Kidney tubule cell (primary cell): ENCODE results near the gene ROPN1B.
"Not testable (repeated sequence)": the region's sequence is repeated elsewhere in the genome, so short reads cannot be mapped to it uniquely, and the experiment has no call there.

ENCODE experiments used
- DNase-seq: peaks from one replicate; pipeline ENCODE4 v3.0.0-alpha.2; 2018; ENCODE audit warnings: low spot score

ROPN1B gene

DNA sequence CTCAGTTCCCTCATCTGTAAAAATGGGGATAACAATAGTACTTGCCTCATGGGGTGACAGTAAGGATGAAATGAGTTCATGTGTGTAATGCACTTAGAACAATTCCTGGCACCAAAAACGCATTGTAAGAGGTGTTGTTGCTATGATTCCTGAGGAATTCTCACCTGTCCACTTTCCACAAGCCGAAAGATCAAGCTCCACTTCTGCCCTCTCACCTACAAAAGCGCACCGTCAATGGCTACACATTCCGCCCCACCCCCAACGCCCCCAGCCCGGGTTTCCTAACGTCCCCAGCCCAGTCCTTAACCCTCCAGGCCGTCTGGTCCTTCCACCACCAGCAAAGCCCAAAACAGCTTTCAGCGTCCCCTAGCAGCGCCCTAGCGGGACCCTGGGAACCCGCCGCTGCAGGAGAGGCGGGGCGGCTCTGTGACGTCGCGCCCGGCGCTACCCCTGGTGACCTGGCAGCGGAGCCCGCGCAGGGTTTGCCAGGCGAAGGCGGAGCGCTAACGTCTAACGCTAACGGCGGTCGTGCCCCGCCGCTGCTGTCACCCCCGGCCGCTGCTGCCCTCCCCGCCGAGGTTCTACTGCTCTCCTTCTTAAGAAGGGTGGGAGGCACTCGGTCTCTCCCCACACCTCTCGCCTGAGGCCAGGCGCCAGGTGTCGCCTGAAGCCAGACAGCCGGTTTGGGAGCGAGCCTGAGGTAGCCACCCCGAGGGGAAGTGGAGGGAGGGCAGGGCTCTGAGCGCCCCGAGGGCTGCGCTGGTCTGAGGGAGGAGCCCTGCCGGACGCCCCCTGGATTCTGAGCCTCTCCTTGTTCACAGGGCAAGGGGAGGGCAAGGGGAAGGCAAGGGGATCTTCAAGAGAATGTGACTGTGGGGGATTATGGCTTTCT lies at the start of gene ROPN1B:
TSS of gene ROPN1B (plus strand) at position 478 of the 892 bp plus-strand sequence. CDS start 2,877 bp downstream, outside the sequence.
- not testable (repeated sequence) for DNase-seq

DNA sequence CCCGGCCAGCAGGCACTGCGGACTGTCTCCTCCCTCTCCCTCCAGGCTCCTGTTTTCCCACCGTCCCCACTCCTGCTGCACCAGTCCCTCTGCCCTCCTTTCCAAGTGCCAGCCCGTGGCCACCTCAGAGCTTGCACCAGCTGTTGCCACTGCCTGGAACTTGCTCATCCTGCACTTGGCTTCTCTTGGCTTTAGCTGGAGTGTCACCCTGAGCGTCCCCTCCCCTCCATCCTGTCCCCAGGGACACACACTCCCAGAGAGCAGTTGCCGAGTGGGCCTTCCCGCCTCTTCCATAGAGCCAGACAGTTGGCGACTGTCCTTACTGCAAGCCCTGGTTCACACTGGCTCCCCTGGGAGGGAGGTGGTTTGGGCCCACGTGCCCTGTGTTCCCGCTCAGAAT lies 48.8 kb upstream of the ROPN1B start:
- DNase-seq = not testable (repeated sequence)

- DNase-seq = not testable (repeated sequence)
These were observed 48.2 kb upstream of the ROPN1B start for GRCh38 chr3:125920751-125921279.

DNA sequence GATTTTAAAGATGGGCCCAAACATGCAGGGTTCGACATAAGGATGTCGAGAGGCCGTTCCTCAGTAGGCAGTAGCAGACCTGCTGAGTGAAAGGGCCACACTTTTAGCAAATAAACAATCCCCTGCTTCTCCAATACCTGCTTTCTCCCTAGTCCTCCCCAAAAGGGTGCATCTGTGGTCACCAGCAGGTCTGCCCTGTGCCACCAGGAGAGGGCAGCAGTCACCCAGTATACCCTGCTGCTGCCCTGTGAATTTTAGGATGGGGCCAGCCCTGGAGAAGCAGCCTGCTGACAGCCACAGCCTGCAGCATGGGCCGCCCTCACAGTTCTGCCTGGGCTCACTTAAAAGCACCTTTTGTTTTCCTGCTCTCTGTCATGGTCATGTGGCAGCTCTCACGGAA lies 47.3 kb upstream of the ROPN1B start:
- DNase-seq = peak; percentile 43

GRCh38 chr3:125923324-125924115 lies 45.5 kb upstream of the ROPN1B start:
- peak; percentile 89 for DNase-seq

DNA sequence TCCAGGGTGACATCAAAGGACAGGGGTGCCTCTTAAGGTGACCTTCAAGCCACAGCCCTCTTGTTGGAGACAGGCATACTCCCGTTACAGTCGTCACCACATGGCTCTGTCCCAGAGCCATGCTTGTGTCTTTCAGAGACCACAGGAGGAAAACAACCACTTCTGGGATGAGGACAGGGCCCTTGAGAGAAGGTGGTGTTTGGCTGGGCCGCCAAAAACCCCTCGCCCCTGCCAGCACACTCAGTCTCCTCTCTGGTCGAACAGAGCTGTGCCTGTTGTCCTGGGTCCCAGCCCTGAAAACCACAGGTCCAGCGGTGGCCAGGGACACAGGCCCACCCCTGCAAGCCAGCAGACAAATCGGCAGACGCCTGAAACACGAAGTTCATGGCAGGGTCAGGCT lies 44.7 kb upstream of the ROPN1B start:
- not testable (repeated sequence) for DNase-seq

GRCh38 chr3:125925727-125926126 lies 43.3 kb upstream of the ROPN1B start:
- not testable (repeated sequence) for DNase-seq

- DNase-seq = peak; percentile 9
These were observed 40.0 kb upstream of the ROPN1B start for GRCh38 chr3:125928771-125929545.

GRCh38 chr3:125929765-125930164 lies 39.2 kb upstream of the ROPN1B start:
- DNase-seq = not testable (repeated sequence)

GRCh38 chr3:125931355-125931880 lies 37.6 kb upstream of the ROPN1B start:
- not testable (repeated sequence) for DNase-seq

GRCh38 chr3:125933397-125934173 lies 35.4 kb upstream of the ROPN1B start:
- not testable (repeated sequence) for DNase-seq

DNA sequence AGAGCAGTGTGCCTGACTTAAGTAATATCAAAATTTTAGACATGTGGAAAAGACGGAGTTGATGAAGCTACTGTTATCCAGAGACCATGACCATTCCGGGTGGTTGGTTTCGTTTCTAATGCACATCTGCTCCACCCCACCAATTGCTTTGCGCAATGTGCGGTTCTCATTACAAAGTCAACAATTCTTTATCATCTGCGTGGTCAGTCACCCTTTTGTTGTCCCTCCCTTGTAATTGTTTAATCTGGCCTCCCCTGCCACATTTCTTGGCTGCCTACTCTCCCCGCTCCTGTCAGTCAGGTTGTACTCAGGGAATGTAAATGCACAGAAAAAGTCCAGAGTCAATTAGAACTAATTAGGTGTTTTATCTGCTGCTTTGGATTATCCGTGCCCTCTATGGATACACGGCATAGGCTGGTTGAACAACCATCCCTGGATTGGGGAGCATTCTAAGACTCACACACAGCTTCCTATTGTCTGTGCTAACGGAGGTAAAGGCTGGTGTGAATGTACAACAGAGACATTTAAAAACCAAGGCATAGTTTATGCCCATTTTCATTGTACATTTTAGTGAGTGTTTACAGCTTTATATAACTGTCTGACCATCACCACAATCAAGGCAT lies 33.6 kb upstream of the ROPN1B start:
- DNase-seq = not testable (repeated sequence)

GRCh38 chr3:125936210-125936815 lies 32.7 kb upstream of the ROPN1B start:
- DNase-seq = not testable (repeated sequence)

- not testable (repeated sequence) for DNase-seq
These were observed 32.1 kb upstream of the ROPN1B start for GRCh38 chr3:125936891-125937290.

GRCh38 chr3:125947806-125948205 lies 21.2 kb upstream of the ROPN1B start:
- DNase-seq = not testable (repeated sequence)

DNA sequence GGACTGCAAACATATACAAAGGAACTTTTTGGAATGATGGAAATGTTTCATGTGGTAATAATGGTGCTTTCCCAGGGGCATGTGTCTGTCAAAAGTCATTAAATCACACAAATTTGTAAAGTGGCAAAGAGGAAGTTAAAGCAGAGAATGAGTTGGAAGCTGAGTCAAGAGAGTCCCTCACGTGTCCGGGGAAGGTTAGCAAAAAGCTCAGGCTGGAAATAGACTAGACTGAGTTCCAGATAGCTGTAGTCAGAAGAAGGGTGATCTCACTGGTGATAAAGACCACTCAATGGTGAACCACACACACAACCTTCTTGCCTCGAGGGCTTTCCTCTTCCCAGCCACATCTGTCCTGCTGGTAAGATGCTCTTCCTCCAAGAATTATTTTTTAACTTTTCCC lies 20.1 kb upstream of the ROPN1B start:
- peak; percentile 60 for DNase-seq

DNA sequence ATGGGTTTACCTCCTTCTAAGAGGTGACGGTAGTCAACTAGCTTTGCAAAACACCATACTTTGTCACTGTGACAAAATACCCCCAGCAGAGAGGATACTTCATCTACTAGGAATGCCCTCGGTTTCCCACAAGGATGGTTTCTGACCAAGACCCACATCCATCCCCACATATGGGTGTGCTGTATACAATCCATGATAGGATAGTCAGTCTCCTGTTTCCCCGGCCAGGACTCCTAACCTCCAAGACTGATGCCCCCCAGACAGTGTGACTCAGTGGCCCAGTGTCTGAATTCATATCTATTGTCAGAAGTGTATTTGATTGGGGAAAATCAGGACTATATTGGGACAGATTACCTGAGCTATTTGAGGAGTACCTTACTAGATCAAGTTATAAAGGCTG lies 17.8 kb upstream of the ROPN1B start:
- peak; percentile 41 for DNase-seq

- not testable (repeated sequence) for DNase-seq
These were observed 12.0 kb upstream of the ROPN1B start for GRCh38 chr3:125957020-125957419.

DNA sequence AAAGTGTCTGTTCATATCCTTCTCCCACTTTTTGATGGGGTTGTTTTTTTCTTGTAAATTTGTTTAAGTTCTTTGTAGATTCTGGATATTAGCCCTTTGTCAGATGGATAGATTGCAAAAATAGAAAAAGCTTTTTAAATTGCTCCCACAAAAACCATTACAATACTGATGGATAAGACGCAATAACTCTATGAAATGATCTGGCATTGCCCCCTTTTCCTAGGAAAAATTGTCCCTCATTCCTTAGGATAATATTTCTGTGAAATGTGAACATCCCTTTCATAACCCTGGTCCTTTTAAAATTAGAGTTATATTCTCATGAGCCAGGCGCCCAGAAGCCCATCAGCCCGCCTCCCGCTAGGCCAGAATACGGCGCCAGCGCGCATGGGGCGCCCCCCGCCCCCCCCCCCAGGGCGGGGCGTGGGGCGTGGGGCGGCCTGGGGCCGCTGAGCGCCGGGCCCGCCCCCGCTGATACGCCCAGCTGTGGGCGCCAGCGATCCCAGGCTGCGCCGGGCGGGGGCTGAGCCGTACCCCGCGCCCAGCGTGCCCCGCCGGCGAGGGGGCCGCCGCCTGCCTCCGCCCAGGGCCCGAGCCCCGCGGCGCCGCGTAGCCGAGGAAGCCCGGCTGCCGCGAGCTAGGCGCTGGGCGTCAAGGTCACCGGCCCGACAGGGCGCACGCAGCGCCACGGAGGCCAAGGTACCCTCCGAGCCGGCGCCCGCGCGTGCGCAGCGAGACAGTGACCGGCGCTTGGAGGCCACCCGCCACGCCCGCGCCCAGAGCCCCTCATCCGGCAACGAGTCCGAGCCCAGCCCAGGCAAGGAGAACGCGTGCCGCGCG lies 11.1 kb upstream of the ROPN1B start:
- no peak for DNase-seq
